Measurements from ENCODE around the gene POLD4.

Gene POLD4

GRCh38 chr11:67364169-67364568 lies 10.8 kb upstream of the POLD4 start:
- TF ChIP-seq GABPA (IDR thresholded peaks at IDR 0.05; ENCODE audit: low read depth) (no peak), CTCF (IDR thresholded peaks at IDR 0.05; ENCODE audit: insufficient read depth, low read length) (no peak), REST (IDR thresholded peaks at IDR 0.05; ENCODE audit: insufficient replicate concordance, low read depth) (no peak), POLR2AphosphoS5 (IDR thresholded peaks at IDR 0.05; ENCODE audit: low read depth) (no peak), SPI1 (IDR thresholded peaks at IDR 0.05; ENCODE audit: borderline replicate concordance, low read depth) (no peak)
- Histone ChIP-seq H3K4me3 (replicated peaks; ENCODE audit: insufficient read depth, low read length) (no peak overlapping the region), H3K27me3 (ENCODE audit: insufficient read depth, poor library complexity, severe bottlenecking) (no peaks in the 10 kb centered on the region), H3K27ac (replicated peaks) (no peak overlapping the region)
- DNase-seq (ENCODE audit: low read depth in 1 of 2, low spot score in 1 of 2) = no peak

GRCh38 chr11:67357831-67358670 lies 4.7 kb upstream of the POLD4 start:
- TF ChIP-seq POLR2AphosphoS5 (IDR thresholded peaks at IDR 0.05; ENCODE audit: low read depth) (no peak), GABPA (IDR thresholded peaks at IDR 0.05; ENCODE audit: low read depth) (no peak), CTCF (IDR thresholded peaks at IDR 0.05; ENCODE audit: insufficient read depth, low read length) (no peak), SPI1 (IDR thresholded peaks at IDR 0.05; ENCODE audit: borderline replicate concordance, low read depth) (no peak), REST (IDR thresholded peaks at IDR 0.05; ENCODE audit: insufficient replicate concordance, low read depth) (no peak)
- no peak overlapping the region for H3K4me3 ChIP-seq (replicated peaks; ENCODE audit: insufficient read depth, low read length)
- H3K27ac ChIP-seq (replicated peaks) = peak overlapping the region; percentile 84
- H3K27me3 ChIP-seq (ENCODE audit: insufficient read depth, poor library complexity, severe bottlenecking) = no peaks in the 10 kb centered on the region
- DNase-seq (ENCODE audit: low read depth in 1 of 2, low spot score in 1 of 2) = no peak

GRCh38 chr11:67356864-67357561 lies 3.7 kb upstream of the POLD4 start:
- Histone ChIP-seq H3K4me3 (replicated peaks; ENCODE audit: insufficient read depth, low read length) (no peak overlapping the region), H3K27ac (replicated peaks) (peak overlapping the region; percentile 84), H3K27me3 (ENCODE audit: insufficient read depth, poor library complexity, severe bottlenecking) (no peaks in the 10 kb centered on the region)
- TF ChIP-seq GABPA (IDR thresholded peaks at IDR 0.05; ENCODE audit: low read depth) (no peak), SPI1 (IDR thresholded peaks at IDR 0.05; ENCODE audit: borderline replicate concordance, low read depth) (peak; percentile 56; the same call in 1 of the 2 replicates), REST (IDR thresholded peaks at IDR 0.05; ENCODE audit: insufficient replicate concordance, low read depth) (no peak), POLR2AphosphoS5 (IDR thresholded peaks at IDR 0.05; ENCODE audit: low read depth) (peak; percentile 27; the same call in 1 of the 2 replicates), CTCF (IDR thresholded peaks at IDR 0.05; ENCODE audit: insufficient read depth, low read length) (peak; percentile 93)
- DNase-seq (ENCODE audit: low read depth in 1 of 2, low spot score in 1 of 2) = peak; percentile 84 to 89

Data from HL-60 (cell line).